K562 (cell line): ENCODE results near the gene DYSF. TPM values are rescaled to one million over a fixed set of nuclear protein-coding genes. Genes with fewer than 3 reads are reported as not detected.

Experiments
- CHD1 ChIP-seq: fragments of 200-600 bp; sonication (generic); IDR thresholded peaks from one replicate; pipeline ENCODE4 v1.6.1; 2012; ENCODE audit warnings: mild to moderate bottlenecking, moderate library complexity, low read length, inconsistent platforms
- CTCF ChIP-seq, 3 experiments: IDR thresholded peaks in 2 of 3; conservative IDR thresholded peaks in 1 of 3; 2 replicates each; pipeline ENCODE4 v1.5.1; 2011 to 2012; ENCODE audit warnings: low read length in 3 of 3, mild to moderate bottlenecking in 3 of 3, control low read depth in 2 of 3, improper control_type of control experiment in 1 of 3, inconsistent platforms in 1 of 3, low read depth in 1 of 3, mixed read lengths in 1 of 3, moderate library complexity in 1 of 3; ENCODE audit not compliant: insufficient read depth in 2 of 3
- ETV5 ChIP-seq: sonication (generic); formaldehyde crosslinking; IDR thresholded peaks from 2 replicates; pipeline ENCODE4 v1.4.0; 2020; ENCODE audit warnings: low read depth, mild to moderate bottlenecking, missing genetic modification reagents
- HMG20B ChIP-seq: fragments of 250-450 bp; sonication (Bioruptor Pico); IDR thresholded peaks from 2 replicates; pipeline ENCODE4 v1.5.0; 2021; ENCODE audit warnings: mild to moderate bottlenecking
- MAZ ChIP-seq, 2 experiments: fragments of 450-650 bp in 1 of 2; sonication (generic) in 1 of 2; formaldehyde crosslinking; IDR thresholded peaks in 1 of 2; conservative IDR thresholded peaks in 1 of 2; 2 replicates each; pipeline versions ENCODE4 v1.4.0 to v1.5.0; 2020; ENCODE audit warnings: mild to moderate bottlenecking in 1 of 2, missing genetic modification reagents in 1 of 2
- MEF2A ChIP-seq: IDR thresholded peaks from 2 replicates; pipeline ENCODE4 v1.6.1; 2011; ENCODE audit warnings: low read depth, mild to moderate bottlenecking, low read length, moderate library complexity; ENCODE audit not compliant: control insufficient read depth
- NFYB ChIP-seq: IDR thresholded peaks from 2 replicates; pipeline ENCODE4 v1.6.1; 2011; ENCODE audit warnings: mild to moderate bottlenecking, moderate library complexity; ENCODE audit not compliant: insufficient read length; ENCODE audit errors: extremely low read depth
- NR1H2 ChIP-seq: sonication (generic); formaldehyde crosslinking; IDR thresholded peaks from 2 replicates; pipeline ENCODE4 v1.4.0; 2020; ENCODE audit warnings: mild to moderate bottlenecking, missing genetic modification reagents
- NR2F6 ChIP-seq: fragments of 450-650 bp; formaldehyde crosslinking; IDR thresholded peaks from 2 replicates; pipeline ENCODE4 v1.4.0; 2020; ENCODE audit warnings: mild to moderate bottlenecking
- POLR2AphosphoS5 ChIP-seq: IDR thresholded peaks from 2 replicates; pipeline ENCODE4 v1.6.1; 2011; ENCODE audit warnings: mild to moderate bottlenecking, low read depth, low read length, moderate library complexity; ENCODE audit not compliant: control insufficient read depth, insufficient read depth
- RBFOX2 ChIP-seq: fragments of 200-400 bp; formaldehyde crosslinking; IDR thresholded peaks from 2 replicates; pipeline ENCODE4 v1.6.1; 2017; ENCODE audit warnings: low read depth, mild to moderate bottlenecking, low read length, moderate library complexity
- SMARCA4 ChIP-seq: fragments of 450-650 bp; IDR thresholded peaks from 2 replicates; pipeline ENCODE4 v1.6.1; 2016
- TOE1 ChIP-seq, 2 experiments: fragments of 450-650 bp in 1 of 2; sonication (generic) in 1 of 2; formaldehyde crosslinking in 1 of 2; IDR thresholded peaks; 2 replicates each; pipeline versions ENCODE4 v1.7.1 to v1.8.0; 2016 to 2022; ENCODE audit warnings: borderline replicate concordance in 2 of 2, mild to moderate bottlenecking in 2 of 2, antibody characterized with exemption in 1 of 2, inconsistent platforms in 1 of 2, low read depth in 1 of 2, missing genetic modification reagents in 1 of 2, moderate library complexity in 1 of 2
- ZBTB49 ChIP-seq: sonication (generic); formaldehyde crosslinking; IDR thresholded peaks from 2 replicates; pipeline ENCODE4 v1.8.0; 2022; ENCODE audit warnings: missing genetic modification reagents, mild to moderate bottlenecking, borderline replicate concordance
- ZFX ChIP-seq: sonication (generic); formaldehyde crosslinking; IDR thresholded peaks from 2 replicates; pipeline ENCODE4 v1.8.0; 2022; ENCODE audit warnings: mild to moderate bottlenecking, missing genetic modification reagents, moderate library complexity
- ZNF408 ChIP-seq: fragments of 250-450 bp; sonication (Bioruptor Pico); IDR thresholded peaks from 2 replicates; pipeline ENCODE4 v1.4.0; 2020; ENCODE audit warnings: low read depth, mild to moderate bottlenecking, moderate library complexity
- ZNF586 ChIP-seq: fragments of 450-650 bp; formaldehyde crosslinking; conservative IDR thresholded peaks from 2 replicates; pipeline ENCODE4 v1.4.0; 2020; ENCODE audit warnings: mild to moderate bottlenecking, moderate library complexity
- ZNF75A ChIP-seq: fragments of 450-650 bp; formaldehyde crosslinking; IDR thresholded peaks from 2 replicates; pipeline ENCODE4 v1.4.0; 2020; ENCODE audit warnings: mild to moderate bottlenecking
- polyA plus RNA-seq, 8 experiments: library from polyadenylated mRNA; depleted of rRNA in 4 of 8; stranded (reverse) in 5 of 8; unstranded in 3 of 8; fragments of >200 nt; fragmentation: Nextera tagmentation in 2 of 8; fragmentation: Illumina TruSeq in 1 of 8; extraction: Ambion mirVana in 2 of 8; extraction: Trizol in 1 of 8; gene quantifications; 2 replicates each; pipeline versions ENCODE4 v1.2.1 to v1.2.3, GENCODE V29; 2011 to 2014; ENCODE audit warnings: inconsistent platforms in 1 of 8, missing spikeins in 1 of 8
- total RNA-seq, 7 experiments: library from RNA; depleted of rRNA in 6 of 7; stranded (reverse); fragments of >200 nt in 6 of 7; fragmentation: Illumina TruSeq in 2 of 7; extraction: Trizol in 2 of 7; gene quantifications; 2 replicates each; pipeline versions ENCODE4 v1.2.1 to v1.2.3, GENCODE V29; 2011 to 2021; ENCODE audit warnings: low replicate concordance in 1 of 7
- TF ChIP-seq, protein P1 (sequence below): fragments of 250-450 bp; sonication (Bioruptor Pico); IDR thresholded peaks from 2 replicates; pipeline ENCODE4 v1.8.0; 2022; ENCODE audit warnings: inconsistent platforms
- TF ChIP-seq, protein P2 (sequence below): fragments of 250-450 bp; sonication (Bioruptor Pico); IDR thresholded peaks from 2 replicates; pipeline ENCODE4 v1.4.0; 2020

The DYSF gene
- total and polyA plus RNA-seq, 9 of the 15 experiments (the other 6 are each of a cell fraction or from before 2014, with no cell fraction given) = 0.01 to 0.80 (median 0.29) TPM

DNA sequence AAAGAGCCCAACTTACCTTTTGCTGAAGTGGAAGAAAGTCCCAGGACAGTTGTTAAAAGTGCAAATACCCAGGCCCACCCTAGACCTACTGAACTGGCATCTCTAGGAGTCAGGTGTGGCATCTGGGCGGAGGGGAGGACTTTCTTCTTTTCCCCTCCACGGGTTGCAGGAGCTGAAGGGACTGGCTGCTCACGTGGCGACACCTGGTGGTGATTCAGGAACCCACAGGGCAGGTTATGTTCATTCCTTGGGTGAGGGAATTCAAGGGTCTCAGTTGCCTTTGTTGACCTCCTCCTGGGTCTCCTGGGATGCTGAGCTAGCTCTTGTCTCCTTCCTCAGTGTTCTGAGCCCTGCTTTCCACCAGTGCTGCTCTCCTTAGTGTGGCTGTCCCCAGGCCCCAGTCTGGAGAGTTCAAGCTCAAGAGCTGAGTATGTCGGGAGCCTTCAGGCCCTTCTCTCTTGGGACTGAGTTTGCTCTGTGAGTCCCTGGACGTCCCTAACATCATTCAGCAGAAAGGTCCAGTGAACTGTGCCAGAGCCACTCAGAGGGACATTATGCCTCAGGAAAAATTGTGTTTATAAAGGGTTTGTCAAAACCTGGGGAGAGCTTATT is 56.9 kb downstream of the DYSF start (continued):
- TF ChIP-seq, protein P1, sequence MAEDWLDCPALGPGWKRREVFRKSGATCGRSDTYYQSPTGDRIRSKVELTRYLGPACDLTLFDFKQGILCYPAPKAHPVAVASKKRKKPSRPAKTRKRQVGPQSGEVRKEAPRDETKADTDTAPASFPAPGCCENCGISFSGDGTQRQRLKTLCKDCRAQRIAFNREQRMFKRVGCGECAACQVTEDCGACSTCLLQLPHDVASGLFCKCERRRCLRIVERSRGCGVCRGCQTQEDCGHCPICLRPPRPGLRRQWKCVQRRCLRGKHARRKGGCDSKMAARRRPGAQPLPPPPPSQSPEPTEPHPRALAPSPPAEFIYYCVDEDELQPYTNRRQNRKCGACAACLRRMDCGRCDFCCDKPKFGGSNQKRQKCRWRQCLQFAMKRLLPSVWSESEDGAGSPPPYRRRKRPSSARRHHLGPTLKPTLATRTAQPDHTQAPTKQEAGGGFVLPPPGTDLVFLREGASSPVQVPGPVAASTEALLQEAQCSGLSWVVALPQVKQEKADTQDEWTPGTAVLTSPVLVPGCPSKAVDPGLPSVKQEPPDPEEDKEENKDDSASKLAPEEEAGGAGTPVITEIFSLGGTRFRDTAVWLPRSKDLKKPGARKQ (CRISPR knock-in tag) = no peak
- TF ChIP-seq ZNF75A (CRISPR knock-in tag) = no peak
- TF ChIP-seq TOE1 (IDR thresholded peaks at IDR 0.05; ENCODE audit: borderline replicate concordance) = no peak
- TF ChIP-seq TOE1 (CRISPR knock-in tag; IDR thresholded peaks at IDR 0.05; ENCODE audit: borderline replicate concordance, low read depth) = no peak
- TF ChIP-seq CHD1 = no peak
- no peak for TF ChIP-seq NR1H2
- no peak for TF ChIP-seq ZBTB49 (CRISPR knock-in tag)
- no peak for TF ChIP-seq ETV5 (CRISPR knock-in tag)
- no peak for TF ChIP-seq MEF2A
- TF ChIP-seq NR2F6 (CRISPR knock-in tag) = no peak
- no peak for TF ChIP-seq SMARCA4
- TF ChIP-seq HMG20B = no peak
- TF ChIP-seq CTCF (IDR thresholded peaks at IDR 0.05 in 2 of 3, conservative IDR thresholded peaks at IDR 0.05 in 1 of 3; ENCODE audit: insufficient read depth in 2 of 3, low read depth in 1 of 3, low read length in 3 of 3) = peak; percentile 83 to 91 (median 89)
- TF ChIP-seq, protein P2, sequence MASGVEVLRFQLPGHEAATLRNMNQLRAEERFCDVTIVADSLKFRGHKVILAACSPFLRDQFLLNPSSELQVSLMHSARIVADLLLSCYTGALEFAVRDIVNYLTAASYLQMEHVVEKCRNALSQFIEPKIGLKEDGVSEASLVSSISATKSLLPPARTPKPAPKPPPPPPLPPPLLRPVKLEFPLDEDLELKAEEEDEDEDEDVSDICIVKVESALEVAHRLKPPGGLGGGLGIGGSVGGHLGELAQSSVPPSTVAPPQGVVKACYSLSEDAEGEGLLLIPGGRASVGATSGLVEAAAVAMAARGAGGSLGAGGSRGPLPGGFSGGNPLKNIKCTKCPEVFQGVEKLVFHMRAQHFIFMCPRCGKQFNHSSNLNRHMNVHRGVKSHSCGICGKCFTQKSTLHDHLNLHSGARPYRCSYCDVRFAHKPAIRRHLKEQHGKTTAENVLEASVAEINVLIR = no peak
- no peak for TF ChIP-seq ZNF408 (CRISPR knock-in tag)
- 0 out of 4 replicates have a peak, but pooled peaks of 1 of the 2 experiments have one; percentile 18 for TF ChIP-seq MAZ (CRISPR knock-in tag; conservative IDR thresholded peaks at IDR 0.05 in 1 of 2, IDR thresholded peaks at IDR 0.05 in 1 of 2)
- no peak for TF ChIP-seq POLR2AphosphoS5
- TF ChIP-seq RBFOX2 = no peak
- no peak for TF ChIP-seq ZFX (CRISPR knock-in tag)
- TF ChIP-seq ZNF586 = no peak
- no peak for TF ChIP-seq NFYB
